ENCODE results near the gene PCA3.

PCA3 gene

GRCh38 chr9:76799473-76799872 lies 35.2 kb downstream of the PCA3 start:
- H3K79me2 ChIP-seq (ENCODE audit: control insufficient read depth, low read length): no peaks in the 10 kb centered on the region
- no peaks in the 10 kb centered on the region for H3K9me3 ChIP-seq (ENCODE audit: control insufficient read depth, insufficient read depth, low read length)
- no peaks in the 10 kb centered on the region for H3F3A ChIP-seq (ENCODE audit: control insufficient read depth, insufficient read depth)
- H3K36me3 ChIP-seq (ENCODE audit: control insufficient read depth, low read length): no peaks in the 10 kb centered on the region
- no peak overlapping the region for H3K4me2 ChIP-seq (ENCODE audit: low read length)
- H3K27ac ChIP-seq (ENCODE audit: low read depth, low read length): no peak overlapping the region
- H4K20me1 ChIP-seq (ENCODE audit: control insufficient read depth, insufficient read depth, low read depth, low read length): no peaks in the 10 kb centered on the region
- TF ChIP-seq CTCF (IDR thresholded peaks at IDR 0.05; ENCODE audit: low read depth, low read length, poor library complexity, severe bottlenecking) (no peak), EZH2phosphoT487 (IDR thresholded peaks at IDR 0.05; ENCODE audit: borderline replicate concordance, low read length) (no peak)
- no peak overlapping the region for H3K4me3 ChIP-seq (ENCODE audit: low read length)
- peaks cover 3% of the 10 kb centered on the region for H3K27me3 ChIP-seq (ENCODE audit: control insufficient read depth, low read length)
- H3K9me2 ChIP-seq (replicated peaks; ENCODE audit: control insufficient read depth, low read length): no peaks in the 10 kb centered on the region
- H3K4me1 ChIP-seq (ENCODE audit: control insufficient read depth, low read length): no peaks in the 10 kb centered on the region

- no peaks in the 10 kb centered on the region for H3K36me3 ChIP-seq (ENCODE audit: control insufficient read depth, low read length)
- no peaks in the 10 kb centered on the region for H4K20me1 ChIP-seq (ENCODE audit: control insufficient read depth, insufficient read depth, low read depth, low read length)
- no peaks in the 10 kb centered on the region for H3F3A ChIP-seq (ENCODE audit: control insufficient read depth, insufficient read depth)
- H3K27ac ChIP-seq (ENCODE audit: low read depth, low read length): no peak overlapping the region
- no peak overlapping the region for H3K4me3 ChIP-seq (ENCODE audit: low read length)
- H3K4me2 ChIP-seq (ENCODE audit: low read length): no peak overlapping the region
- H3K9me3 ChIP-seq (ENCODE audit: control insufficient read depth, insufficient read depth, low read length): no peaks in the 10 kb centered on the region
- H3K27me3 ChIP-seq (ENCODE audit: control insufficient read depth, low read length): peaks cover 3% of the 10 kb centered on the region
- H3K4me1 ChIP-seq (ENCODE audit: control insufficient read depth, low read length): no peaks in the 10 kb centered on the region
- no peak for TF ChIP-seq CTCF (IDR thresholded peaks at IDR 0.05; ENCODE audit: low read depth, low read length, poor library complexity, severe bottlenecking)
- TF ChIP-seq EZH2phosphoT487 (IDR thresholded peaks at IDR 0.05; ENCODE audit: borderline replicate concordance, low read length): no peak
- no peaks in the 10 kb centered on the region for H3K79me2 ChIP-seq (ENCODE audit: control insufficient read depth, low read length)
- no peaks in the 10 kb centered on the region for H3K9me2 ChIP-seq (replicated peaks; ENCODE audit: control insufficient read depth, low read length)
These were observed 36.7 kb downstream of the PCA3 start for GRCh38 chr9:76800901-76801300.

GRCh38 chr9:76803083-76803482 lies 38.8 kb downstream of the PCA3 start:
- H3F3A ChIP-seq (ENCODE audit: control insufficient read depth, insufficient read depth): no peaks in the 10 kb centered on the region
- H3K36me3 ChIP-seq (ENCODE audit: control insufficient read depth, low read length): no peaks in the 10 kb centered on the region
- H3K27me3 ChIP-seq (ENCODE audit: control insufficient read depth, low read length): peaks cover 3% of the 10 kb centered on the region
- H3K4me2 ChIP-seq (ENCODE audit: low read length): no peak overlapping the region
- H3K4me3 ChIP-seq (ENCODE audit: low read length): no peak overlapping the region
- no peaks in the 10 kb centered on the region for H3K79me2 ChIP-seq (ENCODE audit: control insufficient read depth, low read length)
- no peak for TF ChIP-seq CTCF (IDR thresholded peaks at IDR 0.05; ENCODE audit: low read depth, low read length, poor library complexity, severe bottlenecking)
- H3K9me3 ChIP-seq (ENCODE audit: control insufficient read depth, insufficient read depth, low read length): no peaks in the 10 kb centered on the region
- H3K4me1 ChIP-seq (ENCODE audit: control insufficient read depth, low read length): no peaks in the 10 kb centered on the region
- no peaks in the 10 kb centered on the region for H4K20me1 ChIP-seq (ENCODE audit: control insufficient read depth, insufficient read depth, low read depth, low read length)
- no peaks in the 10 kb centered on the region for H3K9me2 ChIP-seq (replicated peaks; ENCODE audit: control insufficient read depth, low read length)
- H3K27ac ChIP-seq (ENCODE audit: low read depth, low read length): no peak overlapping the region

GRCh38 chr9:76803762-76804161 lies 39.5 kb downstream of the PCA3 start:
- Histone ChIP-seq H3K4me3 (ENCODE audit: low read length) (no peak overlapping the region), H3K4me1 (ENCODE audit: control insufficient read depth, low read length) (no peaks in the 10 kb centered on the region), H3F3A (ENCODE audit: control insufficient read depth, insufficient read depth) (no peaks in the 10 kb centered on the region), H3K27me3 (ENCODE audit: control insufficient read depth, low read length) (no peaks in the 10 kb centered on the region; the same call in none of the 2 replicates), H3K4me2 (ENCODE audit: low read length) (no peak overlapping the region), H3K9me3 (ENCODE audit: control insufficient read depth, insufficient read depth, low read length) (no peaks in the 10 kb centered on the region), H3K79me2 (ENCODE audit: control insufficient read depth, low read length) (no peaks in the 10 kb centered on the region), H3K27ac (ENCODE audit: low read depth, low read length) (no peak overlapping the region), H3K9me2 (replicated peaks; ENCODE audit: control insufficient read depth, low read length) (no peaks in the 10 kb centered on the region), H3K36me3 (ENCODE audit: control insufficient read depth, low read length) (no peaks in the 10 kb centered on the region), H4K20me1 (ENCODE audit: control insufficient read depth, insufficient read depth, low read depth, low read length) (no peaks in the 10 kb centered on the region)
- TF ChIP-seq EZH2phosphoT487 (IDR thresholded peaks at IDR 0.05; ENCODE audit: borderline replicate concordance, low read length) (no peak), CTCF (IDR thresholded peaks at IDR 0.05; ENCODE audit: low read depth, low read length, poor library complexity, severe bottlenecking) (no peak)

All from DOHH2 (cell line).